HFFc6 (cell line): ENCODE measurements around the gene ABCA7. TPM values are rescaled to one million over a fixed set of nuclear protein-coding genes. Genes with fewer than 3 reads are reported as not detected.

Experiments
- DNase-seq: peaks from one replicate; pipeline ENCODE4 v3.0.0-alpha.2; 2018
- H3K27ac Mint-ChIP-seq: 2 replicates; pipeline ENCODE4 v1.8.0; 2020; ENCODE audit warnings: mild to moderate bottlenecking, mixed read lengths
- H3K27me3 Mint-ChIP-seq: 2 replicates; pipeline ENCODE4 v1.8.0; 2021; ENCODE audit warnings: mild to moderate bottlenecking, moderate library complexity, mixed read lengths; ENCODE audit not compliant: insufficient read depth
- H3K36me3 Mint-ChIP-seq: 2 replicates; pipeline ENCODE4 v1.8.0; 2021; ENCODE audit warnings: low read depth, mixed read lengths
- H3K4me1 Mint-ChIP-seq: 2 replicates; pipeline ENCODE4 v1.8.0; 2020; ENCODE audit warnings: low read depth, mixed read lengths
- H3K4me3 Mint-ChIP-seq: 2 replicates; pipeline ENCODE4 v1.8.0; 2020; ENCODE audit warnings: mild to moderate bottlenecking, moderate library complexity, mixed read lengths
- H3K9me3 Mint-ChIP-seq: 2 replicates; pipeline ENCODE4 v1.8.0; 2020; ENCODE audit warnings: mild to moderate bottlenecking, mixed read lengths
- total RNA-seq, 6 experiments: library from RNA; stranded (reverse); fragmentation: NEBNext Ultra II Directional; extraction: Animal tissue kit (Norgen Biotek cat#: 25700); gene quantifications; 2 replicates in 1 of 6; 3 replicates in 5 of 6; pipeline ENCODE4 v1.2.3, GENCODE V29; 2021
- TF ChIP-seq, protein P1 (sequence below): fragments of 200-600 bp; sonication (generic); IDR thresholded peaks from 2 replicates; pipeline ENCODE4 v1.5.0; 2021; ENCODE audit warnings: antibody characterized with exemption, mild to moderate bottlenecking

Gene ABCA7
- total RNA-seq, 6 experiments from 2014 or later, result 4.6 to 8.1 (median 6.6) TPM

DNA sequence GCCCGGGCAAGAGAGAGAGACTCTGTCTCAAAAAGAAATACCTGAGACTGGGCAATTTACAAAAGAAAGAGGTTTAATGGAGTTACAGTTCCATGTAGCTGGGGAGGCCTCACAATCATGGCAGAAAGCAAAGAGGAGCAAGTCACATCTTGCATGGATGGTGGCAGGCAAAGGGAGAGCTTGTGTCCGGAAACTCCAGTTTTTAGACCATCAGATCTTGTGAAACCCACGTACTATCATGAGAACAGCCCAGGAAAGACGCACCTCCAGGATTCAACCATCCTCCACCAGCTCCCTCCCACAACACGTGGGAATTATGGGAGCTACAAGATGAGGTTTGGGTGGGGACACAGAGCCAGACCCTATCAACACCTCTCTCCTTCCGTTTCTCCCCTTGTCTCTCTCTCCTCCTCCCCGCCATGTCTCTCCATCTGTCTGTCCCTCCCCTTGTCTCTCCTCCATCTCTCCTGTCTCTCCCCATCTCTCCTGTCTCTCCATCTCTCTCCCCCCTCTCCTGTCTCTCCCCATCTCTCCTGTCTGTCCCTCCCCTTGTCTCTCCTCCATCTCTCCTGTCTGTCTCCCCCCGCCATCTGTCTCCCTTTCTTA, 45.2 kb downstream of the ABCA7 start:
- H3K27me3 Mint-ChIP-seq, result no peaks in the 10 kb centered on the region; the same call in 1 of the 2 replicates
- no peak overlapping the region for H3K4me3 Mint-ChIP-seq
- no peaks in the 10 kb centered on the region for H3K9me3 Mint-ChIP-seq
- no peaks in the 10 kb centered on the region for H3K4me1 Mint-ChIP-seq
- no peak for DNase-seq
- TF ChIP-seq, protein P1, sequence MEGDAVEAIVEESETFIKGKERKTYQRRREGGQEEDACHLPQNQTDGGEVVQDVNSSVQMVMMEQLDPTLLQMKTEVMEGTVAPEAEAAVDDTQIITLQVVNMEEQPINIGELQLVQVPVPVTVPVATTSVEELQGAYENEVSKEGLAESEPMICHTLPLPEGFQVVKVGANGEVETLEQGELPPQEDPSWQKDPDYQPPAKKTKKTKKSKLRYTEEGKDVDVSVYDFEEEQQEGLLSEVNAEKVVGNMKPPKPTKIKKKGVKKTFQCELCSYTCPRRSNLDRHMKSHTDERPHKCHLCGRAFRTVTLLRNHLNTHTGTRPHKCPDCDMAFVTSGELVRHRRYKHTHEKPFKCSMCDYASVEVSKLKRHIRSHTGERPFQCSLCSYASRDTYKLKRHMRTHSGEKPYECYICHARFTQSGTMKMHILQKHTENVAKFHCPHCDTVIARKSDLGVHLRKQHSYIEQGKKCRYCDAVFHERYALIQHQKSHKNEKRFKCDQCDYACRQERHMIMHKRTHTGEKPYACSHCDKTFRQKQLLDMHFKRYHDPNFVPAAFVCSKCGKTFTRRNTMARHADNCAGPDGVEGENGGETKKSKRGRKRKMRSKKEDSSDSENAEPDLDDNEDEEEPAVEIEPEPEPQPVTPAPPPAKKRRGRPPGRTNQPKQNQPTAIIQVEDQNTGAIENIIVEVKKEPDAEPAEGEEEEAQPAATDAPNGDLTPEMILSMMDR, result no peak
- H3K36me3 Mint-ChIP-seq, result no peaks in the 10 kb centered on the region
- H3K27ac Mint-ChIP-seq, result no peak overlapping the region; the same call in 1 of the 2 replicates

DNA sequence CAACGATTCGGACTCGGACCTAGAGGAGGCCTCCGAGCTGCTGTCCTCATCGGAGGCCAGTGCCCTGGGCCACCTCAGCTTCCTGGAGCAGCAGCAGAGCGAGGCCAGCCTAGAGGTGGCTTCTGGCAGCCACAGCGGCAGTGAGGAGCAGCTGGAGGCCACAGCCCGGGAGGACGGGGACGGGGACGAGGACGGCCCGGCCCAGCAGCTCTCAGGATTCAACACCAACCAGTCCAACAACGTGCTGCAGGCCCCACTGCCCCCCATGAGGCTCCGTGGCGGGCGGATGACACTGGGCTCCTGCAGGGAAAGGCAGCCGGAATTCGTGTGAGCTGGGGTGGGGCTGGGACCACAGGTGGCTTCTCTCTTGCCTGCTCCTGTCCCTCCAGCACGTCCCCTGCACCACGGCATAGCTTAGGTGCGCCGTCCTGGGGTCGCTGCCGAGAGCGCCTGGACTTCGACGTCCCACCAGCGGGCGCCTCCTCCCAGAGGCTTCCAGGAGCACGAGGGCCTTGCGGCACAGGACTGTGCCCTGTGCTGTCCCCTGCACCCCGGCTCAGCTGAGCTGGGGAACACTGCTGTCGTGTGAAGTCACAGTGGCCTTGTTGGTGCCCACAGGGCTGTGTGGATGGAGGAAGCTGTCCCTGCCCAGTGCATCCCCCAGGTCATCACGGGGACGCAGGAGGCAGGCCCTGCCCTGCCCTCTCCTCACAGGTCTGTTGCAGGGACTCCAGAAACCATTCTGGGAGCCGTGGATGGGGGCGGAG, 46.0 kb downstream of the ABCA7 start:
- H3K4me1 Mint-ChIP-seq, result no peaks in the 10 kb centered on the region
- TF ChIP-seq, protein P1, result no peak
- no peak for DNase-seq
- no peak overlapping the region for H3K4me3 Mint-ChIP-seq
- H3K36me3 Mint-ChIP-seq, result no peaks in the 10 kb centered on the region
- H3K27me3 Mint-ChIP-seq, result no peaks in the 10 kb centered on the region; the same call in 1 of the 2 replicates
- H3K9me3 Mint-ChIP-seq, result no peaks in the 10 kb centered on the region
- H3K27ac Mint-ChIP-seq, result no peak overlapping the region

DNA sequence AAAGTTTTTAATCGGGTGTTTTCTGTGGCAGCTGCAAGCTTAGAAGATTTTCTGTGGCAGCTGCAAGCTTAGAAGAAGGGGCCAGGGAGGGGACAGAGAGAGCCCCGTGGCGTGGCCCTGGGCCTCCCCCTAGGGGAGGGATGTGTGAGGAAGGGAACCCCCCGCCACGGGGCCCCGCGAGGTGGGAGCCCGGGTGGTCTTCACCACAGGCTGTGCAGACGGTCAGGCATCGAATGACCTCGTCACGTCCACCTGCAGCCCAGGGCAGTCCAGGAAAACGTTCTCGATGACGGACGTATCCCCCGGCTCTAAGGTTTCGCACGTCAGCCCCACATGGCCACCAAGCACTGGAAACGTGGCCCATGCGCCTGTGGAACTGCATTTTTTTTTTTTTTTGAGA, 46.7 kb downstream of the ABCA7 start:
- TF ChIP-seq, protein P1, result no peak
- Mint-ChIP-seq H3K4me3 (no peak overlapping the region), H3K9me3 (no peaks in the 10 kb centered on the region), H3K27ac (no peak overlapping the region), H3K4me1 (no peaks in the 10 kb centered on the region), H3K27me3 (no peaks in the 10 kb centered on the region; the same call in 1 of the 2 replicates), H3K36me3 (no peaks in the 10 kb centered on the region)
- DNase-seq, result no peak

DNA sequence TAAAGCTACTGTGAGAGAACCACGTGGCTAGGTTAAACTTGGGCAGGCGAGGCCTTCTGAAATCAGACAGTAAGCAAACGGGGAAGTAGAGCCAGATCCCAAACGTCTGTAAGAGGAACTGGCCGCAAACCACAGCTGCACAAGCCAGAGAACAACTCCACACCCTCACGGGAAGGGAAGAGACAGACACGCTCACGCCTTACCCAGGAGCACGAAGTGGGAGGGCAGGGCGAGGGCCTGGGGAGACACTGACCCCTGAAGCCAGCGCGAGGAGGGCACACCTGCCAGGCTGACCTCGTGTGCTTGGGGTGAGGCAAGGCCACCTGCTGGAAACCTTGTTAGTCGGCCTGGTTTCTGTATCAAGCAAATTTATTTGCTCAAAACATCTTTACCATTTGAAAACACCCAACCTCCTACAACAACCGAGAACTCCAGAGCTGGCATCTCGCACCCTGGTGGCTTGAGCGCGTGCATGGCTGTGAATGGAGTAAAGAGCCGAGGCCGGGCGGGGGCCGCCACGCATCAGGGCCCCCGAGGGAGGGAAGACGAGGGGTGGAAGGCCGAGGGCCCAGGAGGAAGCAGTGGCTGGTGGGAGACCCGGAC, 48.0 kb downstream of the ABCA7 start:
- TF ChIP-seq, protein P1, result no peak
- no peaks in the 10 kb centered on the region for H3K4me1 Mint-ChIP-seq

DNA sequence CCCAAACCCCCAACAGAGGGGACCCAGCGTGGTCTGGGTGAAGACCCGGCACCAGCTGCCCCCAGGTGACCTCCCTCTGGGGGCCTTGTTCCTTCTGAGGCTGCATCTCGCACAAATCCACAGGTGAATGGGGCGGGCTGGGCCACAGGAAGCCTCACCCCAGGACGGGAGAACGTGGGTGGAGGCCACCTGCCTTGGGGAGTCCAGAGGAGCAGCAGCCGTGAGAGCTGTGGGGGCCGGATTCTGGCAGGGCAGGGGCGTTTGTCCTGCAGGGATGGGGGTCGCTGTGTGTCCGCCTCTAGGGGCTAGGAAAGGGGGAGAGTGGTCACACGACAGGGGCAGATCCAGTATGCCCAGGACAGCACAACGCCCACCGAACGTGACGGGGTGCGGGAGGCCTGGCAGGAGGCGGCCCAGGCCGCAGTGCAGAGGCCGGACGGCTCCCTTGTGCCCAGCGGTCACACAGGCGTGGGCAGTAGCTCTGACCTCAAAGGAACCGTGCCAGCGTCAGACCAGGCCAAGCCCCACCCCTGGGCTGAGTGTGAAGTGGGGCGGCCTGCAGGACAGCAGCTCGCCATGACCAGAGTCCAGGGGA, 48.6 kb downstream of the ABCA7 start:
- H3K36me3 Mint-ChIP-seq, result no peaks in the 10 kb centered on the region
- H3K9me3 Mint-ChIP-seq, result no peaks in the 10 kb centered on the region
- TF ChIP-seq, protein P1, result no peak
- H3K4me3 Mint-ChIP-seq, result no peak overlapping the region
- peaks cover under 1% of the 10 kb centered on the region; the same call in 1 of the 2 replicates for H3K4me1 Mint-ChIP-seq
- no peak for DNase-seq
- no peaks in the 10 kb centered on the region; the same call in 1 of the 2 replicates for H3K27me3 Mint-ChIP-seq
- no peak overlapping the region for H3K27ac Mint-ChIP-seq

More for the DNA sequence above, 48.0 kb downstream of the ABCA7 start:
- no peak for DNase-seq
- H3K27ac Mint-ChIP-seq, result no peak overlapping the region
- no peaks in the 10 kb centered on the region for H3K36me3 Mint-ChIP-seq
- H3K4me3 Mint-ChIP-seq, result no peak overlapping the region
- H3K9me3 Mint-ChIP-seq, result no peaks in the 10 kb centered on the region
- H3K27me3 Mint-ChIP-seq, result no peaks in the 10 kb centered on the region; the same call in 1 of the 2 replicates
